ENCODE results near the gene EPSTI1. TPM values are rescaled to one million over a fixed set of nuclear protein-coding genes. Genes with fewer than 3 reads are reported as not detected.

Gene EPSTI1
- polyA plus RNA-seq, 1 of the 3 experiments (the other 2 are of a cell fraction) = 0.02 TPM

DNA sequence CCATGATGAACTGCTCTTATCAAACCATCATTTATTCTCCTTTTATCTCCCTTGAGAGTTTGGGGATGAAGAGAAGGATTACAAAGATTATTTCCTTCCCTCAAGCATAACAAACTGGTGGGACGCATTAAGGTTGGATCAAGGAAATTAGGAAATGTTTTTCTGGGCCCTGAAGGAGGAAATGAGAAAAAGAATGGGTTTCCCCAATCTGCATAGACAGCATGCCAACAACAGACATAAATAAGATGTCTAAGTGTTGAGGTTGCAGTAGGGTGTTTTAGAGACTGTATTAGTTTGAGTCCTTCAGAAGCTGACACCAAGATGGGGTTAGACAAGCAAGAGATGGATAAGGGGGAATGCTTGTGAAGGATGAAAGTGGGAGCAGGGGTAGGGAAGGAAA, 7.3 kb downstream of the EPSTI1 start:
- Histone ChIP-seq H3K4me2 (no peak overlapping the region), H3K9me3 (no peaks in the 10 kb centered on the region), H3K79me2 (ENCODE audit: insufficient read depth) (no peaks in the 10 kb centered on the region), H3K27ac (ENCODE audit: low read depth in 2 of 2, low read length in 1 of 2) (no peak overlapping the region), H3F3A (replicated peaks; ENCODE audit: insufficient read depth) (no peaks in the 10 kb centered on the region), H3K9ac (no peak overlapping the region), H3K4me3 (ENCODE audit: low read depth in 2 of 2, low read length in 1 of 2) (no peak overlapping the region), H3K36me3 (replicated peaks in 1 of 2; ENCODE audit: control insufficient read depth in 1 of 2, insufficient read depth in 2 of 2, low read length in 1 of 2) (no peaks in the 10 kb centered on the region), H3K27me3 (ENCODE audit: insufficient read depth) (no peaks in the 10 kb centered on the region), H4K20me1 (ENCODE audit: insufficient read depth) (no peaks in the 10 kb centered on the region), H2AFZ (ENCODE audit: low read depth) (no peak overlapping the region), H3K4me1 (ENCODE audit: control insufficient read depth in 1 of 2, insufficient read depth in 2 of 2, low read depth in 1 of 2, low read length in 1 of 2) (peaks cover 0 to 5% of the 10 kb centered on the region in 2 experiments; a peak in 1 of 4 replicates), H3K9me2 (no peaks in the 10 kb centered on the region)
- TF ChIP-seq TCF12 (IDR thresholded peaks at IDR 0.05) (no peak), ELF1 (IDR thresholded peaks at IDR 0.05) (no peak), FOSL2 (IDR thresholded peaks at IDR 0.05; ENCODE audit: borderline replicate concordance, low read depth) (no peak), FOXJ3 (CRISPR knock-in tag; IDR thresholded peaks at IDR 0.05) (no peak), YY1 (IDR thresholded peaks at IDR 0.05; ENCODE audit: low read depth) (no peak), NRF1 (IDR thresholded peaks at IDR 0.05; ENCODE audit: low read depth, low read length) (no peak), GATA2 (CRISPR knock-in tag; IDR thresholded peaks at IDR 0.05) (no peak), CHD2 (IDR thresholded peaks at IDR 0.05; ENCODE audit: low read length, partially characterized antibody) (no peak)
- 88% methylated on average over 1 of the region's 1 CpG for WGBS (ENCODE audit: low lambda C conversion rate)
- no peak for DNase-seq
- POLR2A ChIA-PET = no interaction called here
- CTCF ChIA-PET = interaction anchor here (1.7 to 1.8 kb wide), 2 partner anchors 15 to 148 kb away, joined by 3 to 6 read pairs; no protein-coding TSS in a partner anchor

GRCh38 chr13:42984026-42984425, 8.0 kb downstream of the EPSTI1 start:
- no peak for TF ChIP-seq RFX5 (IDR thresholded peaks at IDR 0.05; ENCODE audit: low read length)
- ChIA-PET CTCF (interaction anchor here (2.3 kb wide), 1 partner anchor 14 kb away, joined by 7 read pairs; no protein-coding TSS in a partner anchor), POLR2A (no interaction called here)
- no peak overlapping the region for H3K9ac ChIP-seq
- H3K4me1 ChIP-seq (ENCODE audit: control insufficient read depth in 1 of 2, insufficient read depth in 2 of 2, low read depth in 1 of 2, low read length in 1 of 2) = peaks cover 0 to 5% of the 10 kb centered on the region in 2 experiments; a peak in 1 of 4 replicates
- no peak for DNase-seq
- no peak overlapping the region for H3K27ac ChIP-seq (ENCODE audit: low read depth in 2 of 2, low read length in 1 of 2)
- no peaks in the 10 kb centered on the region for H3K36me3 ChIP-seq (replicated peaks in 1 of 2; ENCODE audit: control insufficient read depth in 1 of 2, insufficient read depth in 2 of 2, low read length in 1 of 2)
- no peak overlapping the region for H3K4me3 ChIP-seq (ENCODE audit: low read depth in 2 of 2, low read length in 1 of 2)
- H3K27me3 ChIP-seq (ENCODE audit: insufficient read depth) = no peaks in the 10 kb centered on the region
- no peaks in the 10 kb centered on the region for H3K79me2 ChIP-seq (ENCODE audit: insufficient read depth)
- no peaks in the 10 kb centered on the region for H3K9me3 ChIP-seq
- H2AFZ ChIP-seq (ENCODE audit: low read depth) = no peak overlapping the region
- no peak overlapping the region for H3K4me2 ChIP-seq
- no peaks in the 10 kb centered on the region for H3K9me2 ChIP-seq
- H3F3A ChIP-seq (replicated peaks; ENCODE audit: insufficient read depth) = no peaks in the 10 kb centered on the region
- no peaks in the 10 kb centered on the region for H4K20me1 ChIP-seq (ENCODE audit: insufficient read depth)

- Histone ChIP-seq H3K79me2 (ENCODE audit: insufficient read depth) (no peaks in the 10 kb centered on the region), H3K27ac (ENCODE audit: low read depth in 2 of 2, low read length in 1 of 2) (no peak overlapping the region; a peak in 1 of 4 replicates), H3K4me1 (ENCODE audit: control insufficient read depth in 1 of 2, insufficient read depth in 2 of 2, low read depth in 1 of 2, low read length in 1 of 2) (peaks cover 0 to 5% of the 10 kb centered on the region in 2 experiments; a peak in 1 of 4 replicates), H2AFZ (ENCODE audit: low read depth) (no peak overlapping the region; the same call in 1 of the 2 replicates), H3K36me3 (replicated peaks in 1 of 2; ENCODE audit: control insufficient read depth in 1 of 2, insufficient read depth in 2 of 2, low read length in 1 of 2) (no peaks in the 10 kb centered on the region), H3K9me3 (no peaks in the 10 kb centered on the region), H3K9ac (no peak overlapping the region), H3K4me2 (no peak overlapping the region), H3K9me2 (no peaks in the 10 kb centered on the region), H3F3A (replicated peaks; ENCODE audit: insufficient read depth) (no peaks in the 10 kb centered on the region), H3K4me3 (ENCODE audit: low read depth in 2 of 2, low read length in 1 of 2) (no peak overlapping the region), H4K20me1 (ENCODE audit: insufficient read depth) (no peaks in the 10 kb centered on the region), H3K27me3 (ENCODE audit: insufficient read depth) (no peaks in the 10 kb centered on the region)
- ChIA-PET POLR2A (no interaction called here), CTCF (interaction anchor here (2.3 kb wide), 1 partner anchor 12 kb away, joined by 7 read pairs; no protein-coding TSS in a partner anchor)
- WGBS (ENCODE audit: low lambda C conversion rate) = 100% methylated on average over 1 of the region's 1 CpG
- TF ChIP-seq, protein P1, sequence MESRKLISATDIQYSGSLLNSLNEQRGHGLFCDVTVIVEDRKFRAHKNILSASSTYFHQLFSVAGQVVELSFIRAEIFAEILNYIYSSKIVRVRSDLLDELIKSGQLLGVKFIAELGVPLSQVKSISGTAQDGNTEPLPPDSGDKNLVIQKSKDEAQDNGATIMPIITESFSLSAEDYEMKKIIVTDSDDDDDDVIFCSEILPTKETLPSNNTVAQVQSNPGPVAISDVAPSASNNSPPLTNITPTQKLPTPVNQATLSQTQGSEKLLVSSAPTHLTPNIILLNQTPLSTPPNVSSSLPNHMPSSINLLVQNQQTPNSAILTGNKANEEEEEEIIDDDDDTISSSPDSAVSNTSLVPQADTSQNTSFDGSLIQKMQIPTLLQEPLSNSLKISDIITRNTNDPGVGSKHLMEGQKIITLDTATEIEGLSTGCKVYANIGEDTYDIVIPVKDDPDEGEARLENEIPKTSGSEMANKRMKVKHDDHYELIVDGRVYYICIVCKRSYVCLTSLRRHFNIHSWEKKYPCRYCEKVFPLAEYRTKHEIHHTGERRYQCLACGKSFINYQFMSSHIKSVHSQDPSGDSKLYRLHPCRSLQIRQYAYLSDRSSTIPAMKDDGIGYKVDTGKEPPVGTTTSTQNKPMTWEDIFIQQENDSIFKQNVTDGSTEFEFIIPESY (IDR thresholded peaks at IDR 0.05; ENCODE audit: borderline replicate concordance, low read depth) = no peak
- TF ChIP-seq, protein P2, sequence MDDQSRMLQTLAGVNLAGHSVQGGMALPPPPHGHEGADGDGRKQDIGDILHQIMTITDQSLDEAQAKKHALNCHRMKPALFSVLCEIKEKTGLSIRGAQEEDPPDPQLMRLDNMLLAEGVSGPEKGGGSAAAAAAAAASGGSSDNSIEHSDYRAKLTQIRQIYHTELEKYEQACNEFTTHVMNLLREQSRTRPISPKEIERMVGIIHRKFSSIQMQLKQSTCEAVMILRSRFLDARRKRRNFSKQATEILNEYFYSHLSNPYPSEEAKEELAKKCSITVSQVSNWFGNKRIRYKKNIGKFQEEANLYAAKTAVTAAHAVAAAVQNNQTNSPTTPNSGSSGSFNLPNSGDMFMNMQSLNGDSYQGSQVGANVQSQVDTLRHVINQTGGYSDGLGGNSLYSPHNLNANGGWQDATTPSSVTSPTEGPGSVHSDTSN (IDR thresholded peaks at IDR 0.05) = no peak
- TF ChIP-seq RFX5 (IDR thresholded peaks at IDR 0.05; ENCODE audit: low read length) (no peak), SMC3 (IDR thresholded peaks at IDR 0.05; ENCODE audit: low read depth, low read length) (no peak)
- no peak for DNase-seq
Measured at GRCh38 chr13:42981853-42982252, 10.2 kb downstream of the EPSTI1 start.
